DMS79 treated with DMSO at 0.1 percent for 48 hours (cell line): Measurements from ENCODE around the gene SEC61A2.
"Not testable (repeated sequence)": the region's sequence is repeated elsewhere in the genome, so short reads cannot be mapped to it uniquely, and the experiment has no call there.

ENCODE experiments used
- DNase-seq: peaks from one replicate; lab custom pipeline; 2025; lab: John Stamatoyannopoulos, UW

The SEC61A2 gene

DNA sequence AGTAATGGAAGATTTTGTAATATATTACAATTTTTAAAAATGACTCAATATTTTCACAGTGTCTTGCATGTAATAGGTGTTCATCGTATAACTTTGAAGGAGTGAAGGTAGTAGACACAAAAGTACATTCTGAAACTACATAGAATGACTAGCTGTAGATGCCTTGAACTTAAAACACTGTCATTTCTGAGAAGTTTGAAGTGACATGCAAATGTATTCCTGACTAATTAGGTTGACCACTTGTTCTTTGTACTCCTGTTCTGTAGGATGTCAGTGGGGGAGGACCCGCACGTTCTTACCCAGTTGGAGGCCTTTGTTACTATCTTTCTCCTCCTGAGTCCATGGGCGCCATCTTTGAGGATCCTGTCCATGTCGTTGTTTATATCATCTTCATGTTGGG lies 31.2 kb downstream of the SEC61A2 start:
- DNase-seq, result no peak

DNA sequence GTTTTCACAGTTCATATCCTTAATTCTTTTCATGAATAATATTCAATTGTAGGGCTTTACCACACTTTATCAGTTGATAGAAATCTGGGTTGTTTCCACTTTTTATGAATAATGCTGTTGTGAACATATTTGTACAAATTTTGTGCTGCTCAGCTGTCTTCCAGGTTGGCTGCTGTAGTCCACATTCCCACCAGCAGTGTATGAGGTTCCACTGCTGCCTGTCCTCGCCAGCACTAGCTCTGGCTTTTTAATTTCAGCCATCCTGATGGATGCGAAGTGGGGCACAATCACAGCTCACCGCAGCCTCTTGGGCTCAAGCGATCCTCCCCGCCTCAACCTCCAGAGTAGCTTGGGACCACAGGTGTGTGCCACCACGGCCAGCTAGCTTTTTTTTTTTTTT lies 33.5 kb downstream of the SEC61A2 start:
- DNase-seq, result no peak

DNA sequence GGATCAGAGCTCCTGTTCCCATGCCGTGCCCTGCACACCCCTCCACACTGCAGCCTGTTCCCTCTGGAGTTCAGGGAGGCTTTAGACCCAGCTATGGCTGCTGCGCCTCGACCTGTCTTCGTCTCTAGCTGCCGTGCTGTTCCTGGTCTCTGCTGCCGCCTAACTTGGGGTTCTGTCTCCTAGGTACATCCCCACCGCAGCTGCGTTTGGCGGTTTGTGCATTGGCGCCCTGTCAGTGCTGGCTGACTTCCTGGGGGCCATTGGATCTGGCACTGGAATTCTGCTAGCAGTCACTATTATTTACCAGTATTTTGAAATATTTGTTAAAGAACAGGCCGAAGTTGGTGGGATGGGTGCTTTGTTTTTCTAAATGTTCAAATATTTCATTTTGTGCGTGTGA lies 34.6 kb downstream of the SEC61A2 start:
- DNase-seq, result no peak

DNA sequence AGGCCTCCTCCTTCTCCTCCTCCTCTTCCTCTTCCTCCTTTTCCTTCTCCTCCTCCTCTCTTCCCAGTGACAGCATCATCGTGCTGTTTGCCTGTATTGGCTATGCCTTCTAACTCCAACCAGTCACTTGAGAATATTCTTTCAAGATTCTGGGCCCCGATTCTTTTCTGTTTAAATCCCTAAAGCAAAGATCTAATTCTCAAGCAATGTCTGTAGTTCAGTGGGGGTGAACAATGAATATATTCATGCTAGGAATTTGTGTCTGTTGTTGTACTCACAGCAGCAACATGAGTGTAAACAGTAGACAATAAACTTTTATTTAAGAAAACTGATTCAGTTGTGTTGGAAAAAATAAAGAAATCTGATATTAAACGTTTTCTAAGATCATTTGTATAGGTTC lies 35.6 kb downstream of the SEC61A2 start:
- no peak for DNase-seq

DNA sequence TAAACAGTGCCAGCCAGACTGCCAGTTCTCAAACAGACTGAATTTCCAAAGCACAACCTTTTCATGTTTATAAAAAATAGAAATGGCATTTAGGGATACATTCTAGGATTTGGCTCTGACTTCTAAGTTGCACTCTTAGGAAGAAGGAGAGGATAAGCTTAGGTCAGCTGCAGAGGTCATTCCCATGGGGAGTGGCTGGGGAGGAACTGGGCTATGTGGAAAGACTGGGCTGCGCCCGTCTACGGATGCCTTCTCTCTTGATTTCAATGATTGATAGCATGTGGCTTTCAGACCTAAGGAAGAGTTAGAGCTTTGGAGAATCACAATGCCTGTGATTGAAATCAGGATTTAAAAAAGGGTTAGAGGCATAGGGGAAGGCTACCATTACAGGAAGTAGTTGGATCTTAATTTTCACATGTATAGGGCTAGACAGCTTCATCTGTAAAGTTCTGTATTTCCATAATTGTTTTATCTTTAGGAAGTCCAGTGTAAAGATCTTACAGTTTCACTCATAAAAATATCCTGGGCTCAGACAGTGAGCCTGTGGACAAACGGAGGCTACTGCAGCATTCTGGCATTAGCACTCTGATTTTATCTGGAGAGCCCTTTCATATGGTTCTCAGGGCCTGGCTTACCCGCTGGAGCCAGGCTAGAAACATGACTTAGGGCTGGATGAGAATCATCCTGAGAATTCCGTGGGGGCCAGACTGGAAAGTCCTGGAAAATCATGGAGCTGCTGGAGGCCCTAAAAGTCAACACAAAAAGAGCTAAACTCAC lies 36.7 kb downstream of the SEC61A2 start:
- DNase-seq, result no peak

DNA sequence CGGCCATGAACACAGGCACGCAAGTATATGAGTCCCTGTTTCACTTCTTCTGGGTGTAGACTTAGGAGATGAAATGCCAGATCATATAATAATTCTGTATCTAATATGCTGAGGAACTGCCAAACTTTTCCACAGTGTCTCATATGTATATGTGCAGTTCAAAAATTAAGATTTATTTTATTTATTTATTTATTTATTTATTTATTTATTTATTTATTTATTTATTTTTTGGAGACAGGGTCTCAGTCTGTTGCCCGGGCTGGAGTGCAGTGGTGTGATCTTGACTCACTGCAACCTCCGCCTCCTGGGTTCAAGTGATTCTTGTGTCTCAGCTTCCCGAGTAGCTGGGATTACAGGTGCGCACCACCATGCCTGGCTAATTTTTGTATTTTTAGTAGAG lies 42.0 kb downstream of the SEC61A2 start:
- DNase-seq, result not testable (repeated sequence)

DNA sequence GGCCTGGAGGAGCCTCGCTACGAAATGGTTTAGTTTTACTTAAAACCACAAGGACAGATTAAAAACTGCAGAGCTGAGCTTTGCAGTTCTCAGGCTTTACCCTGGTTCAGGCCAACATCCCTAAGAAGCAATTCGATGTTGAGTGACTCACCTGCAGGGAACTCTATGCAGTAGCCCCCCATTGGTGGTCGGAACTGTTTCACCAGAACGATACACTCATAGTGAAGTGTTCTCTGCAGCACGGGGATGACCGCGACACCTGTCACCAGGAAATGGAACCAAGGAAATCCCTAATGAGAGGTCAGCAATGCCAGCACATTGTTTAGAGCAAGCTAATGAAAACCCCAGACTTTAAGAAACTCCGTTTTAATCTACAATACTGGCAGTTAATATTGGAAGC lies 48.2 kb downstream of the SEC61A2 start:
- no peak for DNase-seq

DNA sequence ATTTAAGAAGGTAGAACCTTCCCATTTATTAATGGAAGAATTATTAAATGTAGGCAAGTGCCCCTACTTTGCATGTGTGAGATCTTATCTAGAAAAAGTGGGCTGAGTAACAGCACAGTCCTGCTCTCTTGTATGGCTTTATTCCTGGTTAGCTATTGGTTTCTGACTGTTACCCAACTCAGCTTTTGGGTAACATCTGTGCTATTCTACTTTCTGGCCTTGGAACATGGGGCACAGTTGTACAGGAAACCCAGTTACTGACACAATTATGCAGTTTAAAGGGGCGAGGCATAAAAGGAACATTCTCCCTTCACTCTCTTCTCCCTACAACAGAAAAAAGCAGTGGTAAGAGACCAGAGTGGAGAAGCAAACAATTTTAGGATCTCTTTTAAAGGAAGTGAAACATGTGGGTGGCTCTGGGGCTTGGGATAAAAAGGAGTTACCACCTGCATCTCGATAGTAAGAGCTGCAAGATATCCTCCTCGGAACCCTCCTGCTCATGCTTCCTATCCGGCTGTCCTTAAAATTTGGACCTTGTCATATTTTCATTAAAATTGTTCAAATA lies 50.2 kb downstream of the SEC61A2 start:
- DNase-seq, result no peak

DNA sequence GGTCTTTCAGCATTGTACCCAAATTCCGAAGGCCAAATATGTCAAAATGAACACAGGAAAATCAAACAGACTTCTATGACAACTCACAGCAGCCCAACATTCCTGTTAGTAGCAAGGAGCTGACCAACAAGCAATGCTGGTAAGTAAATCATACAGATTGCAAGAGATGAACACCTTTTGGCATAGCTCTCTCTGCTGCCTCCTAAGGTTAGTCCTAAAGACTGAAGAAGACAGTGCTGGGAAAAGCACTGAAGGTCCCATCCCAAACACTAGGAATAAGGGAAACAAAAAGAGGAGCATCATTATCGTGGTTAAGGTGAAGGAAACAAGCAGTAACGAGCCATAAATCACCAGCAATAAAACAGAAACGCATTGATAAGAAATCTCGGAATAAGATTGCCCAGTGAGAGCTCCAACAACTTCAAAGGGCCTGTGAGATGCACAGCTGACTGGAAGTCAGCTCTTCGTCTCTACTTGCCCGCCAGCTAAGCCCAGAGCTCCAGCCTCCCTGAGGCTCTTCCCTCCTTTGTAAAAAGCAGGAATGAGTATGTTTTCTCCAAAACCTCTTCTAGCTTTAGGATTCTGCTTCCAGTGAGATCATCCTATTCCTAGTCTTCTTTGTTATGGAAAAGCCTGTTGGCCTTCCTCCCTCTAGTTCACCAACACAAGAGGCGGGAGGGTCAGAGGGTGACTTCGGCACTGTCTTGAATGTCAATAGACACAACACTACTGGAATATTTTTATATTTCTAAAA lies 50.9 kb downstream of the SEC61A2 start:
- DNase-seq, result no peak

DNA sequence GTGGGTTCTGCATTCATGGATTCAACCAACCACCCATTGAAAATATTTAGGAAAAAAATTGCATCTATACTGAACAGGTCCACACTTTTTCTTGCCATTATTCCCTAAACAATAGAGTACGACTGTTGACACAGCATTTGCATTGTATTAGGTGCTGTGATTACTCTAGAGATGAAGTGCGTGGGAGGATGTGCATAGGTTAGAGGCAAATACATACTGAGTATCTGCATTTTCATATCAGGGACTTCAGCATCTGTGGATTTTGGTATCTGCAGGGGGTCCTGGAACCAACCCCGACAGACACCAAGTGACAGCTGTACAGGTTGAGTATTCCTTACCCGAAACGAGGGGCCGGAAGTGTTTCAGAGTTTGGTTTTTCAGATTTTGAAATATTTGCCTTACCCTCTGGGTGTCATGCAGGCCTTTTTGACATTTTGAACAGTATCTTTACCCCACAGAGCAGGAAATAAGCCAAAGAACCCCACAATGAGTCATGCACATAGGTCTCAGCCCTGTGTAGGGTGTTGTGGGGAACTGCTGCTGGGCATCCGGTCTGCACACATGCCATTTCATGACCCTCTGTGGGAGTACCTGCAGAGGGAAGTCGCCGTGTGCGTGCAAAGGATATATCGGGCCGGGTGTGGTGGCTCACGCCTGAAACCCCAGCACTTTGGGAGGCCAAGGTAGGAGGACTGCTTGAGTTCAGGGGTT lies 51.7 kb downstream of the SEC61A2 start:
- DNase-seq, result no peak

DNA sequence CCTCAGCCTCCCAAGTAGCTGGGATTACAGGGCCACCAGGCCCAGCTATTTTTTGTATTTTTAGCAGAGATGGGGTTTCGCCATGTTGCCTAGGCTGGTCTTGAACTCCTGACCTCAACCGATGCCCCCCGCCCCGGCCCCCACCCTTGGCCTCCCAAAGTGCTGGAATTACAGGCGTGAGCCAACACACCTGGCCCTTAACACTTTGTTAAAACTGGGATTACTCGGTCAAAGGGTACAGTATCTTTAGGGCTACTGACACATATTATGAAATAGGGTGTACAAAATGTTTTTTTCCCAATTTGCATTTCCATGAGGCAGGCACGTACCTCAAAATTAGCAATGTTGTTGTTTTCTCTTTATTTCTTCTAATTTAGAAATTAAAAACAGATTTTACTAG lies 54.7 kb downstream of the SEC61A2 start:
- DNase-seq, result no peak

DNA sequence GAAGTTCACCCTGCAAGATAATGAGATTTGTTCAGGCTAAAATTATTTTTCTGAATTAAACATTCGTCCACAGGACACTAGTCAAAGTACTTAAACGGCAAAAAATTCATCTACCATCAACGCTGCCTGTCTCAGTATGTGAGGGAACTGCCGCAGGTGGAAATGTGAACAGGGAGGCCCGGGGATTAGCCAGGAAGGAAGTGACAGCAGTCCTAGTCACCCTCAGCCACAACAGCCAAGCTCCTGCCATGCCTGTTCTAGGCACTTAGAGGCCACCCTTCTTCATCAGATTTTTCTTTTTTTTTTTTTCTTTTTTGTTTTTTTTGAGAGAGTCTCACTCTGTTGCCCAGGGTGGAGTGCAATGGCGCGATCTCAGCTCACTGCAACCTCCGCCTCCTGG lies 56.8 kb downstream of the SEC61A2 start:
- DNase-seq, result no peak

DNA sequence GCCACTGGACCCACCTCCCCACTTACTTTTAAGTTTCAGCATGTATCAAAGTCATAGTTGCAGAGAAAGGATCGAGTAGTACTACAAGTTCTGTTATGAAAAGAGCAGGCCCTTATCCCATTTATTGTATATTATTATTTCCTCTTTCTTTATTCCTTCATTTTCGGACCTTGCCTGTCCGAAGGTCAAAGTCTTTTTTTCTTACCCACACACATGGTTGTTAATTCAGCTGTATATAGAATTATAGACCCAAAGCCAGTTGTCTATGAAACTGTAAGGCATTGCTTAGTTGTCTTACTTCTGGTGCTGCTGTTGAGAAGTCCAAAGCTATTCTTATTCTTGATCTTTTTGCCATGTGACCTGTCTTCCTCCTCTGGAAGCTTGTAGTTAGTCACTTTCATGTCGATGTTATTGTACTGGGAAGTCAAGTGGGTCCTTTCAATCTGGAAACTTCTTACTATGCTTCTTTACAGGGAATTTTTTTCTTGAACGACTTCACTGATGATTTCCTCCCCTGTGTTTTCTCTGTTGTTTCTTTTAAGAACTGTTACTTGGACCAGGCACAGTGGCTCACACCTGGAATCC lies 57.9 kb downstream of the SEC61A2 start:
- no peak for DNase-seq

DNA sequence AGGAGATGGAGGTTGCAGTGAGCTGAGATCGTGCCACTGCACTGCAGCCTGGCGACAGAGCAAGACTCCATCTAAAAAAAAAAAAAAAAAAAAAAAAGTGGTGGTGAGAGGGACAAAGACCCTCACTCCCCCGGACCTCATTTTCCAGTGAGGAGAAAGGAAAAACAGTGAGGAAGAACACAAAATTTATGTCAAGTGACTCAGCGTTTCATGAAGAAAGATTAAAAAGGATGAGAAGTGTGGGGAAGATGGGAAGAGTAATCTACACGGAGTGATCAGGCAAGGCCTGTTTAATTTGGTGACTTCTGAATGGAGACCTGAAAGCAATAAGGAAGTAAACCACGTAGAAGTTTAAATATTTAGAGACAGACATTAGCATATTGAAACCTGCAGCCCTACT lies 59.2 kb downstream of the SEC61A2 start:
- DNase-seq, result no peak

DNA sequence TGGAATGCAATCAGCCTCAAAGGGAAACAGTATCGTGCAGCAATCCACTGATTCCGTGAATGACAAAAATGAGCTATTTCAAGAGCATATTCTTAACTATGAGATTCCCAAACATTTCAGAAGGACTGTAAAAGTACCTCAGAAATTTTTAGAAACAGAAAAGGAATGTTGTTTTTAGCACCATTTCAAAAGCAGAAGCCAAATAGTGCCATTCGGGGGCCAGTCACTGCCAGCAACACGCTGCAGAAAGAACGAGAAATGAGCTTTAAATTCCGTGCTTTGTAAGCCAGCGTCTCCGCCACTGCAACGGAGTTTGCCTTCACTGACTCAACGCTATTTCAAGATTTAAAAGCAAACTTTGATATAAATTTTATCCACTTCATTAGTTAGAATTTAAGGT lies 59.9 kb downstream of the SEC61A2 start:
- DNase-seq, result no peak

DNA sequence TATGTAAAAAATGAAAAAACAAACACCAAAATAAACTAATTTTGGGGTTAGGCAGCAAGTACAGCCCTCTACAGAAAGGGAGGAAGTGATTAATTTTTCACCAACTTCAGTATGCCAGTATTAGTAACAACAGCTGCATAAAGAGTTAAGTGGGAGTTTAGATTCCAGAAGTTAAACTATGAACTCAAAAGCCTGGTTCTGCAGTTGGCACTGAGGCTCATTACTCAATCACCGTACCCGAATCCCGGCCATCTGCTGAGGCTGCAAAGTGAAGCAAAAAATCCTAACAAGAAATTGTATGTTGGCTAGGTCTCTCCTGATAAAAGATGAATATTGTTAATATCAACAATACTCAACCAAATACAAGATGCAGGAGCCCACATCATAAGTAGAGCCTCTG lies 62.2 kb downstream of the SEC61A2 start:
- no peak for DNase-seq

DNA sequence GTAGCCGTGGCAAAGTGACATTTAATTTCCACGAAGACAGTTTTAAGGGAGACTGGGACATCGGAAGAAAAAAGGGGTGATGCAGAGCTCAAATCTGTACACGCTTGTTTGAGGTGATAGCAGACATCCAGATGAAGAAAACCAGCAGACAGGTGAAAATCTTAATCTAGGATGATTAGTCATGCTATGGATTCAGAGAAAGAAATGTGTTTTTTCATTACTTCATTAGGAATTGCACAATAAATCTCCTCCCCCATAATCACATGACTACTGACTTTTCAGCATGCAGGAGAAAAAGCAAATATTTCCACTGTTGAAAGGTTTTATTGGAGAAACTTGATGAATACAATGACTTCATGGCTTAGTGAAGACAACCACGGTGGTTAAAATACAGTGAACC lies 63.7 kb downstream of the SEC61A2 start:
- no peak for DNase-seq

DNA sequence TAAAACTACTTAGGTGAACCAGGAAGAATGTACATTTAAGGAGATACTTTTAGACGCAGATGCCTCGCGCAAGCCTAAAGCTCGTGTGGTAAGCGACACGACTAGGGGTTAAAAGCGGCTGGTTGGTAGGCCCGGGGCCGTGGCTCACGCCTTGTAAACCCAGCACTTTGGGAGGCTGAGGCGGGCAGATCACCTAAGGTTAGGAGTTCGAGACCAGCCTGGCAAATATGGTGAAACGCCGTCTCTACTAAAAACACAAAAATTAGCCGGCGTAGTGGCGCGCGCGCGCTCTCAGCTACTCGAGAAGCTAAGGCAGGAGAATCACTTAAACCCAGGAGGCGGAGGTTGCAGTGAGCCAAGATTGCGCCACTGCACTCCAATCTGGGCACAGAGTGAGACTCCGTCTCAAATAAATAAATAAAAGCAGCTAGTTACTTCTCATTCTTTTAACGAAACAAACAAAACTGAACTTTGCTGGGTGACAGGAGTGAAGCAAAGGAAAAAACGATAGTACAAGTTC lies 65.3 kb downstream of the SEC61A2 start:
- DNase-seq, result no peak

DNA sequence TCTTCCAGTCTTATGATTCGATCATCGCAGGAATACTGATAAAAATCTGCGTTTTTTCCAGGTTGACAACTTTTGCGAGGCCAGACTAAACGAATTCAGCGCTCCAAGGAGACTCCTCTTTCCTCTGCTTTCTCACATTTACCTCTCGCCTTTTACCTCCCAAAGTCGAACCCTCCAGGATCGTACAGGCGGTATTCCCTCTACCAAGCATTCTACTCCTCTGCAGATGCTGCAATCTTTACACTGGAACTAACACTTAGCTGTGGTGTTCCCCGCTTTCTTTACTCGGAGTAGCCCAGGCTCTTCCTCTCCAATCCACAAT lies 65.8 kb downstream of the SEC61A2 start:
- no peak for DNase-seq

DNA sequence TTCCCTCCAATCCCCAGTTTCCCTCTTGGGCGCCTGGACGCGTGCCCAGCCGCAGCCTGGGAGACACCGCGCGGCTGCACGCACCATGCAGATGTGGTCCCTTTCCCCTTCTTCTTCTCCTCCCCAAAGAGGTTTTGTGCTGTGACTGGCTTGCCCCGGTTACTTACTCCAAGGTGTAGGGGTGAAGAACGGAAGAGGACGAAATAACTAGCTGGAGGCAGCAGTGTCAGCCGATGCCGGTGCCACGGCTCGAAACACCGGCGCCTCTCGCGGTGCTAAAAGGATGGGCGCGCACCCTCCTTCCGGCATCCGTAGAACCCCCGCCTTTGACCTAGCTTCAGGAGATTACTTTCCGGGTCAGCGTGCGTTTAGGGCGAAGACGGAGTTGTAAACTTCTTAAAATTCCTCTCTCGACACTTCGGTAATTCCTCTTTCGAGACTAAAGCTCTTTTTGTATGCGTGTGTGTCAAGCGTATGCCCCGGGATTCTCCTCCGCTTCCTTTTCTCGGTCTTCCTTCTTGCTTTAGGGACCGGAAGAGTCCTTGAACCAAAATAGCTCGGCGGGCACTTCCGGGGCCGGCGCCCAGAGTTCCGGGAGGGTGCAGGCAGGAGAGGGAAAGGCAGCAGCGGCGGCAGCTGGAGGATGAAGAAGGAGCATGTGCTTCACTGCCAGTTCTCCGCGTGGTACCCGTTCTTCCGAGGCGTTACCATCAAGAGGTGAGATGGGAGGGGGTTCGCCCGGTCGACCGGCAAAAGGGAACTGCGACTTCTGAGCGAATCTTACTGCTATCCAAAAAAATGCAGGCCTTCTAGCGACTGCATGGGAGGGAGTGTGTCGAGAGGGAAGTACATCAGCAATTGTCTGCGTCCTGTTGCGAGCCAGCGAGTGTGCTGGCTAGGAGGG lies 66.4 kb downstream of the SEC61A2 start, which contains the start of the genes CDC123 and NUDT5:
TSS of gene CDC123 (plus strand) at position 586 of the 904 bp plus-strand sequence. CDS start at position 644, 58 bp downstream.
TSS of gene NUDT5 (minus strand) at position 289 of the 904 bp plus-strand sequence. CDS start 9,600 bp downstream, outside the sequence.
- peak; percentile 83 for DNase-seq
